ENCODE measurements around the gene SDHAF4. TPM values are rescaled to one million over a fixed set of nuclear protein-coding genes. Genes with fewer than 3 reads are reported as not detected.
"Not testable (repeated sequence)": the region's sequence is repeated elsewhere in the genome, so short reads cannot be mapped to it uniquely, and the experiment has no call there.

SDHAF4 gene
- total RNA-seq, 1 donor from 2014 or later = 98.2 TPM

- H3K36me3 ChIP-seq = no peaks in the 10 kb centered on the region
- Mint-ChIP-seq H3K27me3 (ENCODE audit: insufficient read depth, low read depth) (no peaks in the 10 kb centered on the region), H3K4me3 (no peak overlapping the region), H3K36me3 (peaks cover 11% of the 10 kb centered on the region), H3K4me1 (peaks cover 7% of the 10 kb centered on the region), H3K27ac (no peak overlapping the region), H3K9me3 (no peaks in the 10 kb centered on the region)
- H2AFZ ChIP-seq (replicated peaks) = no peak overlapping the region
- H3K9ac ChIP-seq = no peak overlapping the region
- H3K27ac ChIP-seq = no peak overlapping the region
- DNase-seq (ENCODE audit: low spot score) = no peak
- H3K4me1 ChIP-seq = peaks cover 20% of the 10 kb centered on the region
- no peaks in the 10 kb centered on the region for H4K20me1 ChIP-seq (ENCODE audit: low read depth)
- no peak overlapping the region for H3K4me3 ChIP-seq
- no peaks in the 10 kb centered on the region for H3F3A ChIP-seq (ENCODE audit: low read depth)
- no peaks in the 10 kb centered on the region for H3K9me3 ChIP-seq (ENCODE audit: low read depth)
- H3K4me2 ChIP-seq = no peak overlapping the region
- H3K27me3 ChIP-seq = no peaks in the 10 kb centered on the region
- no peaks in the 10 kb centered on the region for H3K79me2 ChIP-seq (ENCODE audit: low read depth)
- TF ChIP-seq CTCF (IDR thresholded peaks at IDR 0.05) (no peak), EZH2 (IDR thresholded peaks at IDR 0.05) (no peak), EZH2phosphoT487 (IDR thresholded peaks at IDR 0.05) (no peak)
Observed at GRCh38 chr6:70547905-70548304, 18.8 kb upstream of the SDHAF4 start.

GRCh38 chr6:70549327-70549726 is 17.4 kb upstream of the SDHAF4 start:
- Histone ChIP-seq H3K27me3 (no peaks in the 10 kb centered on the region), H3K9ac (no peak overlapping the region), H3K79me2 (ENCODE audit: low read depth) (no peaks in the 10 kb centered on the region), H3K27ac (no peak overlapping the region), H3K4me2 (no peak overlapping the region), H4K20me1 (ENCODE audit: low read depth) (no peaks in the 10 kb centered on the region), H3K4me1 (peaks cover 20% of the 10 kb centered on the region), H2AFZ (replicated peaks) (no peak overlapping the region), H3K36me3 (no peaks in the 10 kb centered on the region), H3K4me3 (no peak overlapping the region), H3F3A (ENCODE audit: low read depth) (no peaks in the 10 kb centered on the region), H3K9me3 (ENCODE audit: low read depth) (no peaks in the 10 kb centered on the region)
- no peak for TF ChIP-seq EZH2phosphoT487 (IDR thresholded peaks at IDR 0.05)
- TF ChIP-seq CTCF (IDR thresholded peaks at IDR 0.05) = no peak
- TF ChIP-seq EZH2 (IDR thresholded peaks at IDR 0.05) = no peak
- no peak overlapping the region for H3K27ac Mint-ChIP-seq
- DNase-seq (ENCODE audit: low spot score) = no peak
- H3K27me3 Mint-ChIP-seq (ENCODE audit: insufficient read depth, low read depth) = no peaks in the 10 kb centered on the region
- peaks cover 7% of the 10 kb centered on the region for H3K4me1 Mint-ChIP-seq
- H3K4me3 Mint-ChIP-seq = no peak overlapping the region
- H3K9me3 Mint-ChIP-seq = no peaks in the 10 kb centered on the region
- H3K36me3 Mint-ChIP-seq = peaks cover 11% of the 10 kb centered on the region

- no peak overlapping the region for H3K4me3 Mint-ChIP-seq
- H3K27me3 Mint-ChIP-seq (ENCODE audit: insufficient read depth, low read depth) = no peaks in the 10 kb centered on the region
- H2AFZ ChIP-seq (replicated peaks) = no peak overlapping the region
- peaks cover 19% of the 10 kb centered on the region for H3K4me1 ChIP-seq
- no peaks in the 10 kb centered on the region for H4K20me1 ChIP-seq (ENCODE audit: low read depth)
- no peaks in the 10 kb centered on the region for H3K27me3 ChIP-seq
- TF ChIP-seq EZH2phosphoT487 (IDR thresholded peaks at IDR 0.05) (no peak), EZH2 (IDR thresholded peaks at IDR 0.05) (no peak), CTCF (IDR thresholded peaks at IDR 0.05) (no peak)
- H3K27ac Mint-ChIP-seq = no peak overlapping the region
- no peak overlapping the region for H3K4me3 ChIP-seq
- H3K4me1 Mint-ChIP-seq = peaks cover 7% of the 10 kb centered on the region
- H3K36me3 ChIP-seq = no peaks in the 10 kb centered on the region
- no peaks in the 10 kb centered on the region for H3K9me3 Mint-ChIP-seq
- H3K27ac ChIP-seq = no peak overlapping the region
- no peak for DNase-seq (ENCODE audit: low spot score)
- H3K4me2 ChIP-seq = no peak overlapping the region
- H3K36me3 Mint-ChIP-seq = peaks cover 11% of the 10 kb centered on the region
- H3K9me3 ChIP-seq (ENCODE audit: low read depth) = no peaks in the 10 kb centered on the region
- H3K79me2 ChIP-seq (ENCODE audit: low read depth) = no peaks in the 10 kb centered on the region
- H3F3A ChIP-seq (ENCODE audit: low read depth) = no peaks in the 10 kb centered on the region
- H3K9ac ChIP-seq = no peak overlapping the region
Observed at GRCh38 chr6:70551566-70551965, 15.2 kb upstream of the SDHAF4 start.

DNA sequence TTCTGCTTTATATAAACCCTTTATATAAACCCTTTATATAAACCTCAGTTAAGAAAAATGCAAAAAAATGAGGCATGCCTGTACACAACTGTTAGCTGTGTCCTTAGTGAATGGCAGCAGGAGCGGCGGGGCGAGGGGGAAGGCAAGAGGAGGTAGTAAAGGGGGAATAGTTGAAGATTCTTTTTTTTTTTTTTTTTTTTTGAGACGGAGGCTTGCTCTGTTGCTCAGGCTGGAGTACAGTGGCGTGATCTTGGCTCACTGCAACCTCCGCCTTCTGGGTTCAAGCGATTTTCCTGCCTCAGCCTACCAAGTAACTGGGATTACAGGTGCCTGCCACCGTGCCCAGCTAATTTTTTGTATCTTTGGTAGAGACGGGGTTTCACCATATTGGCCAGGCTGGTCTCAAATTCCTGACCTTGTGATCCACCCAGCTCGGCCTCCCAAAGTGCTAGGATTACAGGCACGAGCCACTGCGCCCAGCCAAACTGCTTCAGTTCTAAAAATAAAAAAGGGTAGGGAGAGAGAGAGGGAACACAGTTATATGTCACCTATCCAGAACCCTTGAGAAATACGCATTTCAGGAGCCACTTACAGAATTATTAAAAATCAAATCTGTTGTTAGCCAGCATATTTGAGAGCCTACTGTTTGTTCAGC is 14.3 kb upstream of the SDHAF4 start:
- H3K4me1 Mint-ChIP-seq; H4K20me1 ChIP-seq (ENCODE audit: low read depth); H3K4me2 ChIP-seq; H3K27me3 ChIP-seq; H3K9me3 Mint-ChIP-seq; H3K9ac ChIP-seq; H2AFZ ChIP-seq (replicated peaks); H3K4me3 ChIP-seq; H3K27ac ChIP-seq; H3K27ac Mint-ChIP-seq; H3K79me2 ChIP-seq (ENCODE audit: low read depth); H3K9me3 ChIP-seq (ENCODE audit: low read depth); H3K27me3 Mint-ChIP-seq (ENCODE audit: insufficient read depth, low read depth); H3K4me3 Mint-ChIP-seq; H3K36me3 ChIP-seq; DNase-seq (ENCODE audit: low spot score); H3F3A ChIP-seq (ENCODE audit: low read depth): not testable (repeated sequence)
- H3K4me1 ChIP-seq = peaks cover 10% of the 10 kb centered on the region
- H3K36me3 Mint-ChIP-seq = peaks cover 11% of the 10 kb centered on the region

All from neural progenitor cell (in vitro differentiated cells).